HG03521 (cell line): ENCODE results near the gene ZNF804B.
"Not testable (repeated sequence)": the region's sequence is repeated elsewhere in the genome, so short reads cannot be mapped to it uniquely, and the experiment has no call there.

Source experiments
- ATAC-seq: cut with Tn5 transposase; IDR thresholded peaks from one replicate; pipeline ENCODE4 v1.9.1; 2021; ENCODE audit warnings: mild to moderate bottlenecking, moderate library complexity; ENCODE audit not compliant: unreplicated experiment

ZNF804B gene

GRCh38 chr7:89073776-89074175 is 314.3 kb downstream of the ZNF804B start:
- ATAC-seq, result no peak

DNA sequence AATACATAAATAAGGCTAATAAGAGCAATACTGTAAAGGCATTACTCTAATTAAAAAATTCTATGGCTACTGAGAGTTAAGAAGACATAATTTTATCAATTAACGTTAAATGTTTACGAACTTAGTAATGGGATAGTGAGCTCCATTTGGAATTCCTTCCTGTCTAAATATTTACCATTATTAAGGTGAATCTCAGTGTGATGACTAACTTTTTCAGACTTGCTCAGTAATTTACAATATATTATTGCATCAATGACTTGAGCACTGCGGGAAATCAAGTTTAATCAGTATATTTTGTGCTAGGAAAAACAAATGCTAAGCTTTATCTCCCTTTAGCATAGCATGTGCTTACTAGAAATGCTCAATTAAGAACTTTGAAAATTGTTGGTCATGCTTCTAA is 318.5 kb downstream of the ZNF804B start:
- ATAC-seq, result no peak

DNA sequence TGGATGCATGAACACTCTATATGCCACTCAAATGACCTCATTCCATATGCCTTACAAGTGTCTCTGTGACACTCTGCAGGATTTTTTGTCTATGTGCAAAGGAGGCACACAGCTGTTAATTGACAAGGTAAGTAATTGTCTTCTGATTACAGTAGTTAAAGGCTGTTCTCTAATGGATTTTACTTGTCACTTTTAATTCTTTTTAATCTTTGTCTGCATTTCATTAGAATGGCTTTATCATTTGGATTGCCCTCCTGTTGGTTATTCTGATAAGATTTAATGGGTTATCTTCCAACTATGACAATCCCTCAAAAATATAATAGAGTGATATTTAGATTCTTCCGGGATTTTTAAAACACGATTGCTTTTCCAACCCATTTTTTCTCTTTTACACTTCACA is 326.1 kb downstream of the ZNF804B start:
- ATAC-seq, result no peak

GRCh38 chr7:89091550-89091949 is 332.1 kb downstream of the ZNF804B start:
- ATAC-seq, result no peak

- no peak for ATAC-seq
Measured at GRCh38 chr7:89094269-89094668, 334.8 kb downstream of the ZNF804B start.

- no peak for ATAC-seq
Measured at GRCh38 chr7:89103564-89103963, 344.1 kb downstream of the ZNF804B start.

DNA sequence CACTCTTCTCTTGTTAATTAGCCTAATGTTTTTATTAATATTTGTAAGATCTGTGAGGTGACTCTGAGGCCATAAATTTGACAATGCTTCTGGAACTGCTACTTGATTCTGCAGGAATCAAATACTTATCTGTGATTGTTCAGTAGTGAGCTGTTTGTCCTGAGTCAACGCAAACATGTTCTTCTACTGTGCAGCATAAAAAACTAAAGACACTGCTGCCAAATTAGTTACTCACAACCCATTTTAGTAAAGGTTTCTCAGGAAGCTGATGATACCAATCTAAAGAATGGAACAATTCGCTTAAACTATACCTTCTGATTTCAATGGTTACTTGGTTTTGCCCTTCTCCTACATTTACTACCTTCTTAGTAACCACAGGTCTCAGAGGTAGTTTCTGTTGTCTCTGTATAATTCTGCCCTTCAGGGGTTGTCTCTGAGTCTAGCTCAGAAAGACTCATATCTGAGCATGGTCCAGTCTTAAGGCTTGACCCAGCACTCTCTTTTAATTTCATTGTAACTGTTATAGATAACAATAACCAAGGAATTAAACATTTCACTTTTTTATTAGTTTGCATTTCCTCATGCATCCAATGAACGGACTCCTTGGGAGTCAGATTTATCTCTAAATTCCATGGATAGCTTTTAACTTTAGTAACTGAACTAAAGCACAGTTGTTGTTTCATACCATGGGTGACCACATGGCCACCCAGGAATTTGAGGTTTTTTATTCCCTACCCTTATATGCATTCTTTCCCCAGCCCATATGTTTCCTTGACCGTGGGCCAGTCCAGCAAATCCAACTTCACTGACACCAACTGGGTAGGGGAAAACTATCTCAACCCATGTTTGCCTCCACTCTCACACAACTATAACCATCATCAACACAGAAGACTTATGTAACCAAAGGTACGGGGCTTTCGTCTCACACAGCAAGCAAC is 345.5 kb downstream of the ZNF804B start:
- ATAC-seq, result no peak

- ATAC-seq, result no peak
Measured at GRCh38 chr7:89123871-89124270, 364.4 kb downstream of the ZNF804B start.

DNA sequence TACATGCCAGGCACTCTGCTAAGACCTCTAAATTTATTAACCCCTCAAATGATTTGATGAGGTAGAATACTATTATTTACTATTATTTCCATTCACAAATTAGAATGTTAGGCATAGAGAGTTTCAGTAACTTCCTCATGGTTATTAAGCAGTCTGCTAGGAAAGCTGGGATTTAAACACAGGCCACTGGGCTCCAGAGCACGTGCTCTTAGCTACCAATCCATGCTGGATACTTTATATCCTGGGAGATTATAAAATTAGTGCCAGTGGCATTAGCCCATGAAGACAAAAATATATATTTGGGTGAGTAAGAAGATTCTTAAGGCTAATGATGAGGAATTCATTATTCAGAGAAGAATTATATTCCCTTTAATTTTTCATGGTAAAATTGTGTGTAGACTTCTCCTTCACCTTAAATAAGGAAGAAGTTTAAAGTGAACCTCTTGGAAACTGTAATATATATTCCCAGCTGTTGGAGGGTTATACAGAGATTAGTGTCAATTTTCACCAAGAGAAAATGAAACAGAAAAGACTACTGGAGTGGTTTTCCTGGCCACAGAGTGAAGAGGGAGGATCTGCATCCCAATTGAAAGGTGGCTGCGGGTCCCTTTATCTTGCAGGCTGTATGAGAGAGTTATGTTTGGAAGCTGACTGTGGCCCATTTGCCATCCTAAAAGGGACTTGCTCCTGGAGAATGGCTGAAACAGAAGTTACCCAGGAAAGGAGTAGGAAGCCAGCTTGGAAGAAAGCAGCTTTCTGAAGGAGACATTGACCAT is 370.3 kb downstream of the ZNF804B start:
- ATAC-seq, result no peak

- ATAC-seq, result no peak
Measured at GRCh38 chr7:89133357-89133756, 373.9 kb downstream of the ZNF804B start.

GRCh38 chr7:89133819-89134218 is 374.3 kb downstream of the ZNF804B start:
- no peak for ATAC-seq

- ATAC-seq, result no peak
Measured at GRCh38 chr7:89145801-89146200, 386.3 kb downstream of the ZNF804B start.

DNA sequence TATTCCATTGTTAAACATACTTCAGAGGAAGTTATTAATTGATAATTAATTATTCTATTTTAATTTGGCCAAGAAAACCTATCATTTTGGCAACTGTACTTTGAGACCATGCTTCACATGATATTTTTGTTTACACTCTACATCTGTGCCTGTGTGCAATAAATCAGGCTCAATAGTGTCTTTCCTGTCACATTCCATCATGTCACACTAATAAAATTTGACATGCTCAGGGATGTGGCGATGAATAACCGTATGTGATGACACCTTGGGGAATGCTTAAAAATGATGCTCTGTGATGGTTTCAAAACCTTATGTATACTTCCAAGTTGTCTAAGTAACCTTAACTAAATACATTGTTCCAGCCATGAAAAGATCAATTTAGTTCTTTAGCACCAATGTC is 400.6 kb downstream of the ZNF804B start:
- no peak for ATAC-seq

GRCh38 chr7:89165421-89165820 is 405.9 kb downstream of the ZNF804B start:
- no peak for ATAC-seq

DNA sequence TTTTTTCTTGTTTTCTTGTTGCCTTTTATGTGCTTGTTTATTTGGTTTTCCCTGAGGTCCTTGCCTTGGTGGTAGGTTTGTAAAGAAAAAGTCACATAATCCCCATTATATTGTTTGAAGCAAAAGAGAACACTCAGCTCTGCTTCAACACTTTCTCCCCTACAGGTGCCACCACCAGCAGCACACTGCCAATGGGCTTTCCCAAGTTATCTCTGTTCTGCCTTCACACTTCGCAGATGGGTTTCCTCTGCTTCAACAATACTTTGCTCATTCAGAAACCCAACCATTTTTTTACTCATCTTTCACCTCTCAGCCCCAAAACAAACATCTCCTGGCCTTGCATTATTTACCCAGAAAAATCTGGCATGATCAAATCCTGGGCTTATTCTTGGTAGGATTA is 411.1 kb downstream of the ZNF804B start:
- no peak for ATAC-seq

DNA sequence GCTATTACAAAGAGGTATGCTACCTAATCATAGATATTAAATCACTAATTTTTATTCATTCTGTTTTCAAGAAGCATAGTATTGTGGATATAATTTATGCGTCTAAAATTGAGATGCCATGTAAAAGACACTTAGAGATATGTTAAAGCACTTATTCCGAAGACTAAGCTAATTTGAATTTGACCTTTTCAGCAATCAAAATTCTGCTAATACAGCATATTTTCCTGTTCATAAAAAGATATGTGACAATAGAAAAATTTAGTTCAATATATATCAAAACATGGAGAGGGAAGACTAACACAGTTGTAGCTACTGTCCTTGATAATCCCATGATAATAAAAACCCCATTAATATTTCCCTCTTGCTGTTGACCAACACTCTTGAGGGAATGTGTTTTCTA is 422.6 kb downstream of the ZNF804B start:
- no peak for ATAC-seq

DNA sequence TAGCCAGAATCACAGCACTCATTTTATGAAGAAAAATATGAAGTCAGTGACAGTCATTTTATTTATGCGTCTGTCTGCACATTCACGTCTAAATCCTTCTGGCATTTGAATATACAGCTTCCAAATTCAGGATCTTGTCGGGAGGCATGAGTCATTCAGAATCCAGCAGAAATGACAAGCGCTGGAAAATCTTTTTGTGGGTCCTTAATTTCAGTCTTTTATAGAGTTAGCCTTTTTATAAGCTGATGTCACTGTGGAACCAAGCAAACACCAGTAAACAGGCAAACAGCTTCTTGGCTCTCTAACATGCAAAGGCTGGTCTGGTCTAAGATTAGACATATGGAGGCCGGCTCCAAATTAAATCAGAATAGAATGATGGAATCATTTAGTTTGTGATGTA is 424.2 kb downstream of the ZNF804B start:
- ATAC-seq, result no peak

DNA sequence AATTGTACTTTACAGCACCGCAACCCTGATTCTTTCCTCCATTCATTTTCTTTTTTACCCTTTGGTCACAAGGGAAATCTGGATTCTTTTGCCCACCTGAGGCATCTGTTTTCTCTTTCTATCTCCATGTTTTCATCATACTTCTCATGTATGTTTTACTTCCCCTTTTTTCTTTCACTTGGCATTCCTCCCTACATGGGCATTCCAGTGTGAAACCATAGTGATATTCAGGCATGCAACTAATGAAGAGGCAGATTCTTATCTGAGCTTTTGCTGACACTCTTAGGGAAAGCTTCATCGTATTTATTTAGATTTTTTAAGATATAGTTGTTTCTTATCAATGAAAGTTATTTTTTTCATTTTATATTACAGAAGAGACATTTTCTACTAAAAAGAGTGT is 441.3 kb downstream of the ZNF804B start:
- no peak for ATAC-seq

GRCh38 chr7:89223900-89224395 is 464.4 kb downstream of the ZNF804B start:
- no peak for ATAC-seq

DNA sequence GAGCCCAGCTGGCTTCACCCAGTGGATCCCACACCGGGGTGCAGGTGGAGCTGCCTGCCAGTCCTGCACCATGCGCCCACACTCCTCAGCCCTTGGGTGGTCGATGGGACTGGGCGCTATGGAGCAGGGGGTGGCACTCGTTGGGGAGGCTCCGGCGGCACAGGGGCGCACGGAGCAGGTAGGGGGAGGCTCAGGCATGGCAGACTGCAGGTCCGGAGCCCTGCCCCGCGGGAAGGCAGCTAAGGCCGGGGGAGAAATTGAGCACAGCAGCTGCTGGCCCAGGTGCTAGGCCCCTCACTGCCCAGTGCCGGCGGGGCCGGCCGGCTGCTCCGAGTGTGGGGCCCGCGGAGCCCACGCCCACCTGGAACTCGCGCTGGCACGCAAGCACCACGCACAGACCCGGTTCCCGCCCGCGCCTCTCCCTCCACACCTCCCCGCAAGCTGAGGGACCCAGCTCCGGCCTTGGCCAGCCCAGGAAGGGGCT is 469.2 kb downstream of the ZNF804B start:
- not testable (repeated sequence) for ATAC-seq

GRCh38 chr7:89238156-89238555 is 478.7 kb downstream of the ZNF804B start:
- ATAC-seq, result no peak

DNA sequence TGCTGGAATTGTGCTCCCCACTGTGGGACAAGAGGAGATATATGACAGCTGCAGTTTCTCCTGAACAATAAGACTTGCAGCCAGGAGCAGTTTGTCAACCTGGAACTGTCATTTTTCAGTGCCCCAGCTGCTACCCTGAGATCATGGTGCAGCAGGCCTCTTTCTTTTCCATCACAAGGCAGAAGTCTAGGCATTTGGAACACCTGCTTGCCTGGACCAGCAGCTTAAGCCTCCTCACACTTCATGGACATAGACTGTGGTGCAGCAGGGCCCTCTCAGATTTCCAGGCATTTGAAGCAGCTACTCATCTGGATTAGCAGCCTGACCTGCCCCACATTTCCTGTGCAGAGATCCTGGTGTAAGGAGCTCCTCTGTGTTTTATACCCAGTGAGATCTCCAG is 486.7 kb downstream of the ZNF804B start:
- no peak for ATAC-seq
